Stimulated activated CD8-positive, alpha-beta memory T cell treated with anti-CD3 and anti-CD28 coated beads, Interleukin-2, amount 100 ng/mL, for 48 hours (primary cell): ENCODE measurements around the gene HIF1AN.

Experiments
- DNase-seq, 2 donors: peaks; one replicate each; pipeline ENCODE4 v3.0.0-alpha.2; 2020; ENCODE audit warnings: low read depth in 2 of 2

The HIF1AN gene

DNA sequence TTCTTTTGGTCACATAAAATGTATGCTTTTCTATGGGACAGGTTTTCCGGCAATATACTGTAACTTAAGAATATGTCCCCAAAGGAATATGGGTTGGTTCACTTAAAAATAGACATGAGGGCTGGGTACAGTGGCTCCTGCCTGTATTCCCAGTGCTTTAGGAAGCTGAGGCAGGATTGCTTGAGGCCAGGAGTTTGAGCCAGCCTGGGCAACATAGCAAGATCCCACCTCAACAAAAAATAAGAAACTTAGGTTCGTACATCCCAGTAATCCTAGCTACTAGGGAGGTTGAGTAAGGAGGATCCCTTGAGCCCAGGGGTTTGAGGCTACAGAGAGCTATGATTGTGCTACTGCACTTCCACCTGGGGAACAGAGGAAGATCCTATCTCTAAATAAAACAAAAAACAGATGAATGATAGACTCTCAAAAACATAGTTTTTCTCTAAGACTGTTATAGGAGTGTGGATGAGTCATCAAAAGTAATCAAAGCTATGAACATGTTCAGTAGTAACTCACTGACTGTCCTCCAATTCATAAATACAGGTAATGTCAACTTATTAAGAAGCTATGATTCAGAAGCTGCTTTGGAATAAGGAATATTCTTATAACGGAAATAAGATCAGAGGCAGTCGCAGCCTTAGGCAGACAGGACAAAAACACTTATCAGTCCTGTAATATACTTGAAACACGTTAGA, 13.5 kb upstream of the HIF1AN start:
- no peak for DNase-seq

DNA sequence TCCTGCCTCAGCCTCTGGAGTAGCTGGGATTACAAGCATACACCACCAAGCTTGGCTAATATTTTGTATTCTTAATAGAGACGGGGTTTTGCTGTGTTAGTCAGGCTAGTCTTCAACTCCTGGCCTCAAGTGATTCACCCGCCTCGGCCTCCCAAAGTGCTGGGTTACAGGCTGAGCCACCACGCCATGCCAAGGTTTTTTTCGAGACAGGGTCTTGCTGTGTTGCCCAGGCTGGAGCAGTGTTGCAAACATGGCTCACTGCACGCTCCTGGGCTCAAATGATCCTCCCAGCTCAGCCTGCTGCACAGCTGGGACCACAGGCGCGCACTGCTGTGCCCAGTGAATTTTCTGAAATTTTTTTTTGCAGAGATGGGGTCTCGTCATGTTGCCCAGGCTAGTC, 12.8 kb upstream of the HIF1AN start:
- no peak for DNase-seq

DNA sequence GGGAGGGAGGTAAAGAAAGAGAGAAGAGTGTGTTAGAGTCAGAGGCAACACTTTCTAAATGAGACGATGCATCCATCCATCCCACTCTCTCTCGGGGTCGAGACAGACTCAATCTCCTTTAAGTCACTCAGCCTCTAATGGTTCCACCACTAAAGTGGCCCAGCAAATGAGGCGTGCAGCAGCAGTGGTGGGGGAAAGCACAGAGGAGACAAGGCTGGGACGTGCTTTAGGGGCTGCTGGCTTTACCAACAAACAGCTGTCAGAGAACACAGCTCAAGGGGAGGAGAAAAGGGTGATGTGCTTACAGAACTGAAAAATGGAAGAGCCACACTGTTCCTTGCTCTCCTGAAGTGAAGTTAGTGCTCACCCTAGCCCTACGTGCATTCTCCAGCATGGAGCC, 11.5 kb upstream of the HIF1AN start:
- DNase-seq, result no peak

DNA sequence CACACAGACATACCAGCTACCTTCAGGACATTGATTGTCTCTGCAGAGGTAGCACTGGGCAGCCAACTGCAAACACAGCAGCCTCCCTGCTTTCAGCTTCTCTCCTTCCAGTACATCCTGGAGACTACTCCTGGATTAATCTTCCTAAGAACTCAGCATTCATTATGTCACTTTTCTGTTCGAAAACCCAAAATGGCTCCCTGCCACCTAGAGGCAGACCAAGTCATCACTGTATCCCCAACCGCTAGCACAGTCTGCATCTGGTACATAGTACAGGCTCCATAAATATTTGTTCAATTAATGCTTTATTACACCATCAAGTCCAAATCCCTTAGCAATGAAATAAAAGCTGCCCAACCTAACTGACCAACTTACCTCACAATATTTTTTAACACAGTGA, 11.1 kb upstream of the HIF1AN start:
- no peak for DNase-seq

DNA sequence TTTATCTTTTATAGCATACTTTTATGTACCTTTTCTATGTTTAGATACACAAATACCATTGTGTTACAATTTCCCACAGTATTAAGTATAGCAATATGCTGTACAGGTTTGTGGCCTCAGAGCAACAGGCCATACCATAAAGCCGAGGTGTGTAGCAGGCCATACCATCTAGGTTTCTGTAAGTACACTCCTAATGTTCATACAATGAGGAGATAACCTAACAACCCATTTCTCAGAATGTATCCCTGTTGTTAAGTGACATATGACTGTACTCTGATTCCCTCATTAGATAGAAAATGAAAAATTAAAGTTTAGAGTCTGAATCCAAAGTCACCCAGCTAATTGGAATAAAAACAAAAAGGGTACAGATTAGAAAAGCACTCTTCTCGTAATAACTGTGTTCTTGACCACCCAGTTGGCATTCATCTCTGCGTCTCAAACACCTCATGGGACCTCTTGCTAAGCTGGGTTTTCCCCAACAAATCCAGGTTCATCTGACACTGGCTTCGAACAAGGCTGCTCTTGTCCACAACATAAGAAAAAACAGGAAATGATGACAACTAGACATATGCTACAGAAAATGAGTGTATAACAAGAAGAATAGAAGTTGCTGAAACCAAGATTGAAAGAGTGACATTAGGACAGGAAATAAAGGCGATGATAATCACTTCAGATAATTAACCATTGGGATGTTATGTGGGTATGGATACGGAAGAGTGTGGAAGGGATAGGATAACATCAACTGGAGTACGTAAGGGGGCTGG, 7.4 kb upstream of the HIF1AN start:
- DNase-seq, result no peak

DNA sequence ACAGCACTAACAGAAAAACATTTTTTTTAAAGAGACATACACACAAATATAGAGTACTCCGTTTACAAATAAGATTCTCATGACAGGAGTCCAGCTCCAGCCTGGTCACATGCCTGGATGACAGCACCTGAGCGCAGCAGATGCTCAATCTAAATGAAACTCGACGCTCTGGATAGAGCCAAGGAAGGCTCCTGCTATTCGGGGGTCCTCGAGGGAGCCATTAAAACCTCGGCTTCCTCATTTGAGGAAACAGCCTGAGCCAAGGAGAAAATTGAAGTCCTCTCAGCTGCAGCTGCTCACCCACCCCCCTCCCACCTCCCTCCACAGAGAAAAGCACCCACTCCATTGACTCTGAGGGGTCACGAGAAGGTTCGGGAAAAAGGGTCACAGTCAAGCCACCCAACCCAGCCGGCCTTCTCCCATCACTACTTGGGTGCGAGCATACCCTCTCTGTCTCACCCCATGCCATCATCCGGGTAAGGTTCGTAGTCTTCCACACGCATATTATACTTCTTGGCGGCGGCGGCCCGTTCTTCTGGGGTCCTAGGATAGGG, 6.7 kb upstream of the HIF1AN start:
- no peak for DNase-seq

DNA sequence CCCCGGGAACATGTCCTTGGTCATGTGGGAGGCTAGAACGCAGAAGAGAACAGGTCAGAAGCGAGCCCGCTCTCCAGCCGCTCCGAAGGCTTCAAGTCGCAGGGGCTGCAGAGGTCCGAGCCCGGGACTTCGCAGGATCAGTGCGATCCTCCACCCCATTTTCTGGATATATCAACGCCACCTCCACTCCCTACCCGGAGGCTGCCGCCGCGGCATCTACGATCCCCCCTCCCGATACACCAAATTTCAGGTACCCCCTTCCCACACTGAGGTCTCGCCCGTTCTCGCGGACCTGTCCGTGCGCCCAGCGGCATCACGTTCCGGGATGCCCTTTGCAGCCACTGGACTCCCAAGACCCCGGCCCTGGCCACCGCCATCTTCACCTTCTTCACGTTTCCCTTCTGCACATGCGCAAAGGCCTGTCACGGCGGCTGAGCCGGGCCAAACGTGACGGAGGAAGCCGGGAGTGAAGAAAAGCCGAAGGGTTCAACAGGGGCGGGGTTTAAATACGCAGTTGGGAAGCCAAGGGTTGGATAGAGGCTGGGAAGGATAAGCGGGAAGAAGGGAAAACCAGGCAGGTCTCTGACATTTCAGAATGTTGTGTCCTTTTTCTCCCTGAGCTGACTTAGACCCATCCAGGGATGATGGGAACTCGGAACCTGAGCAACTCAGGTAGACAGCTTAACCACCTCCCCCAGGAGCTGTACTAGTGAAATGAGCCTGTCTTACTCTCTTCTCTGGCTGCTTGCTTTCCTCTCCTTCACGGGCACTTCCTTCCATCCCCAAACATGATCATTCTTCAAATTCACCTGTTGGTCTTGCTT, 6.1 kb upstream of the HIF1AN start, which contains the start of gene NDUFB8:
Gene NDUFB8, minus strand, starts transcription at position 397 of the 824 bp plus-strand sequence. Its CDS starts 20 bp downstream, at position 377.
- DNase-seq, result peak; percentile 83 to 86

DNA sequence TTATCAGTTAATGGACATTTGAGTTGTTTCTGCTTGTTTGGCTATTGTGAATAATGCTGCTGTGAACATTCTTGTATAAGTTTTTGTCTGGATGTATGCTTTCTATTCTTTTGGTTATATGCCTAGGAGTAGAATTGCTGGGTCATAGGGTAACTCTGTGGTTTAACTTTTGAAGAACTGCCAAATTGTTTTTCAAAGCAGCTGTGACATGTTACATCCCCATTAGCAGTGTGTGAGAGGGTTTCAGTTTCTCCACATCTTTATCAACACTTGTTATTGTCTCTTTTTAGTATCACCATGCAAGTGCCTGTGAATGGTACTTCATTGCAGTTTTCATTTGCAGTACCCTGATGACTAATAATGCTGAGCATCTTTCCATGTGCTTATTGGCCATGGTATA, 4.0 kb upstream of the HIF1AN start:
- no peak for DNase-seq

DNA sequence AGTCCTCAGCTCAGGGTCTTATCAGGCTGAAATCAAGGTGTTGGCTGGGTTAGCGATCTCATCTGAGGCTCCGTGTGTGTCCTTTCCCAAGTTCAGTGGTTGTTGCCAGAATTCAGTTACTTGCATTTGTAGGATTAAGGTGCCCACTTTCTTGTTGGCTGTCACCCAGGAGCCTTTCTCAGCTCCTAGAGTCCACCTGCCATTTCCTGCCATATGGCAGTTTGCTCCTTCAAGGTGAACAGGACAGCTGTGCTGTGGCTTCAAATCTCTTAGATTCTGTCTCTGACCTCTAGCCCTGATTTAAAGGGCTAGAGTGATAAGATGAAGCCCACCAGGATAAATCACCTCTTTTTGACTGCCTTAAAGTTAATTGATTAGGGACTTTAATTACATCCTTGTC, 1.0 kb upstream of the HIF1AN start:
- DNase-seq, result no peak

DNA sequence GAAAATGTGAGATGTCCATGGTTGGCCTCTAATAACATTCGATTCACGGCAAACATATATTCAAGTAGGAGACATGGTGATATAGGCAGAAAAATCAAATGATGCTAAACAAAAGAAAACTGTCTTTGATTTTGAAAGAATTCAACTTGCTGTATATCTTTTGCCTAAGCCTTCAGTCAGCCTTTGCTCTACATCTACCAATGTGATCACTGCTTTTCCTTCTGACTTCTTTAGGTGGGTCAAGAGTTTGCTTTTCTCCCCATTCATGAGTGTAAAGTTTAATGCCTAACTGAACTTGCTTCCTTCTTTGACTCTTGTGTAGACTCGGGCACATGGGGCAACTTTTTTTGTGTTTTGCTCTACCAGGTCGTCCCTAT, 417 bp upstream of the HIF1AN start:
- no peak for DNase-seq

DNA sequence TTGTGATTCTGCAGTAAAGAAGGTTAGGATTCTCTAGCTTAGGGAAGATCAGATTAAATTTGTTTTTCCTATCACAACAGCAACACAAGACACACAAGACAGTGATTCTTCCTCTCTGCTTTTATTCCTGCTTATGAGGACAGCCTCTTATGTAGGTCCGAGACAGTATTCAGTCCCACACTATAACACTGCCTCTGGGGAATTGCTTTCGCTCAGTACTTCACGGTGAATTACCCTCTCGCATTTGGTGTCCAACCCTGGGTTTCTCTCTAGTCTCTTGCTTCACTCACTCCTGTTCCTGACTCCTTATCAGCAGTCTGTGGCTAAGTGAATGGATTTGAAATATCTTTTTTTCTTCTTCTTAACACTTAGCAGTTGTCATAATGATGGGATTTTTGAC, 1.7 kb downstream of the HIF1AN start:
- DNase-seq, result no peak

DNA sequence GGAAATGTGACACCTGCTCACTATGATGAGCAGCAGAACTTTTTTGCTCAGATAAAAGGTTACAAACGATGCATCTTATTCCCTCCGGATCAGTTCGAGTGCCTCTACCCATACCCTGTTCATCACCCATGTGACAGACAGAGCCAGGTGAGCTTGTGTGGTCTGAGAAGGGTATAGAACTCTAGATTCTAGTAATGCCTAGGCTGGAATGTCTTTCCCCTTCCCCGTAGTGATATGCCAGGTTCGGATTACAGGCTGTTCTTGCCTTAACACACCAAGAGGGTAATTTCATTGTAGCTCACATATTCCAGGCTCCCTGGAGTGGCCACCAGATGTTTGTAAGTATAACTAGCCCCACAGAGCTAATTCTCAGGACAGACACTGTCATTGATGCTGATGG, 9.2 kb downstream of the HIF1AN start:
- DNase-seq, result no peak

DNA sequence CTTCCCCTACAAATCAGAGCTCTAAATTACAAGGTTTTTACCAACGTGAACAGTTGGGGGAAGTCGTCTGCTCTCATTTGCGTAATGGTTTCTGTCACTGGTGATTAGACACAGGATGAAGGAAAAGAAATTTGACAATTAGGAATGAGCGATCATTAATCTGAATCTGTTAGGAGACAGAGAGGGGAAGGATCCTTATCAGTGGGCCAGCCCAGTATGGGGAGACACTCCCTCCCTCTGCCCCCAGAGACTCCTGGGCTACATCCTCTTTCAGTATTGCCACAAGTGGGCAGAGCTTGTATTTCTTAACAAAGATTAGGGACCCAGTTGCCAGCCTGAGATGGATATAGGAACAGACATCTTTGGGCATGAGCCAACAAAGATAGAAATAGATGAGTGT, 15.5 kb downstream of the HIF1AN start:
- no peak for DNase-seq

DNA sequence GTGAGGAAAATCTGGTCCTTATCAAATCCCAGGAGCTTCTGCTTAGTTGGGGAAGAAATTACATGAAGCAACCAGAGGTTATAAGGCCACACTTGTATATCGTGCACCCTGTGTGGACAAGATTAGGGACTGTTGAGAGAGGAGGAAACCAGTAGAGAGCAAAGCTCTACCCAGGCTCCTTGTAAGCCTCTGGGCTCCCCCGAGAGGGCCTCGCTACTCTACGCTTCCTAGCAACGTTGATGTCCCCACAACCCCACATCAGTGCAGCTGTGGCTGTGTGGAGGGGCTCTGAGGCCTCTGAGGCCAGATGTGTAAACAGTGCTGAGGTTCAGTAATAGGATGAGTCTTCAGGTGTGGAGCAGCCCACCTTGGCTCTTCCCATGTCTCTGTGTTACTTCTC, 16.0 kb downstream of the HIF1AN start:
- no peak for DNase-seq

DNA sequence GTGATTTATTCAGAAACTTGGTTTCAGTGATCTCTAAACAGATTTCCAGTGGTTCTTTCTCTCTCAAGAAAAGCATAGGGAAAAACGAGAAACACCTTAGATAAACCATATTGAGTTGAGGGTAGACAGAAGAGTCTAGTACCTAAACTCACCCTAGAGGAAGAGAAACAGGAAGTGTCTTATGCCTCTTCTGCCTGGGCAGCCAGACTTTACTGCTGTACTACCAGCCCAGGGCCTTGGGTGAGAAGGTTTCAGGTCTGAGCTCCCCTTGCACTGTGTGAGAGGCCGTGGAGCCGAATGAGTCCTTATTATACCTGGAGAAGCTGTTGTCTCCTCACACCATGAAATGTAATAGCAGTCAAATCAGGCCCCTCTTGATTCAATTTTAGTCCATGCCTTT, 18.2 kb downstream of the HIF1AN start:
- DNase-seq, result no peak

DNA sequence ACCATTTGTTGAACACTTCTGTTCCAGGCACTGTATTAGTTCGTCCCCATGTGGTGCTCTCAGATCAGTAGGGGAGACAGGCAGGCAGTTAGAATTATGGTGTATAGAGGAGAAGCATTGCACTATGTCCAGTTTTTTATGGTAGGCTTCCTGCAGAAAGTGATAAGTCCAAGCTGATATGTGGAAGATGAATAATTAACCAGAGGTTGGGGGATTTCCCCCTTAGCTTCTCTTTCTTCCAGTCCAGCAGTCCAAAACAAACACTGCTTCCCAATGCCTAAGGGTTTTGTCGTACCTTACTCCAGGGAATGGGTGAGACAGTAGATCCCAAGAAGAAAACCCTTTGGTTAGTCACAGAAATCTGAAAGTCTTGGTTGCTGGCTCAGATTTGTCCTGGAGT, 19.2 kb downstream of the HIF1AN start:
- no peak for DNase-seq

DNA sequence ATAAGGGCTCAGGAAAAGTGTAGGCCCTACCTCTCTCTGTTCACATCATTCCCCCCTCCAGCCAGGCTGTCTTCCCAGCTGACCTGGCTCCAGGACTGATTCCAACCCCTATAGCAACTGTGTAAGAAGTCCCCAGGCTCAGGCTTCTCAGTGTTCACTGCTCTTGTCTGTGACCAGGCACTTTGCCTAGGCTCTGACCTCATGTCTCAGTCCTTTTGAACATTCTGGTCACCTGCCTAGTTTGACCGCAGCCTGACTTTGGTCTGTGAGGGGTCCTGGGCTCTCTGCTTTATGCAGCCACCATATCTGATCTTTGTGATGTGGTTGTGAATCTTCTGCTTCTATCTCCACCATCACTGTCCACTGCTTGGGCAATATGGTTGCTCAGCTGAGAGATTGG, 24.5 kb downstream of the HIF1AN start:
- DNase-seq, result no peak

DNA sequence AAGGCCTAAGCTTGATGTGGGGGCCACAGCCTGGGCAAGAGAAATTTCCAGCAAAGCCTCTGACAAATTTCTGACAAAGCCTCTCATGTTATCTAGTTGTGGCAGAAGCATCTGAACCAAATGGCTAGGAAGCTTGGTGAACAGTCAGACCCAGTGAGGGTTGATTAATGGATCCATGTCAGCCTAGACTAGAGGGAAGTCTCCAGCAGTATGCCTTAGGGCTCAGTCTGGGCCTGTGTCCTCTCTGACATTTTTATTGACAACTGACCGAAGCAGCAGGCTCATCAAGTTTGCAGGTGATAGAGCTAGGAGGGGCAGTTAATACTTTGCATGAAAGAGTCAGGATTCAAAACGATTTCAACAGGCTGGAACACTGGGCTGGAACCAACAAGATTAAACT, 25.3 kb downstream of the HIF1AN start:
- DNase-seq, result no peak

DNA sequence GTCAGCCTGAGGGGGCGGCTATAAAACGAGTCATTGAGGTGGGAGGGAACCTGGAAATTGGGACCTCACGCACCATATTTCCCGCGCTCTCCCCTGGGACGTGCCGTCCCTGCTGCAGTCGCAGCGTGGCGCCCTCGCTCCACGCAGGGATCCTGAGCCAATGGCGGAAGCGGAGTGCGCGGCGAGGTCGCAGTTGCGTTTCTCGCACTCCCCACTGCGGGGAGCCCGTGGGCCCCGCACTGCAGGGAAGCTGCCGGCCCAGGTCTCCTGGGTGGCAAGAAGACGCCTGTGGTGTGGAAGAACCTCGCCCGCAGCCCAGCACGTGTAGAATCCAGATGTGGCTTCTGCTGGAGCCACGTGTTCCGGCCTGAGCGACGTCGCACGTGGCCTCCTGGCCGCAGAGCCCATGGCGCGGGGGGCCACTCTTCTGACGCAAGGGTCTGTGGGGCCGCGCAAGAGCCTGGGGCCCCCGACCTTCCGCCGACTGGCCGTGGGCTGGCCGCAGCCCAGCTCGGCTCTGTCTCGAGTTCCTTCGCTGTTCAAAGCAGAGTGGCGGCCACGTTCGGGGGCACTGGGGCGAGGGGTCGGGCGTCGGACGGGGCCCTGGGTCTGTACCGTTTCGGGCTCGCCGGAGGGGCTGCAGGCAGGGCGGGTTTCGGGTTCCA, 26.4 kb downstream of the HIF1AN start:
- peak; percentile 63 to 71 for DNase-seq

DNA sequence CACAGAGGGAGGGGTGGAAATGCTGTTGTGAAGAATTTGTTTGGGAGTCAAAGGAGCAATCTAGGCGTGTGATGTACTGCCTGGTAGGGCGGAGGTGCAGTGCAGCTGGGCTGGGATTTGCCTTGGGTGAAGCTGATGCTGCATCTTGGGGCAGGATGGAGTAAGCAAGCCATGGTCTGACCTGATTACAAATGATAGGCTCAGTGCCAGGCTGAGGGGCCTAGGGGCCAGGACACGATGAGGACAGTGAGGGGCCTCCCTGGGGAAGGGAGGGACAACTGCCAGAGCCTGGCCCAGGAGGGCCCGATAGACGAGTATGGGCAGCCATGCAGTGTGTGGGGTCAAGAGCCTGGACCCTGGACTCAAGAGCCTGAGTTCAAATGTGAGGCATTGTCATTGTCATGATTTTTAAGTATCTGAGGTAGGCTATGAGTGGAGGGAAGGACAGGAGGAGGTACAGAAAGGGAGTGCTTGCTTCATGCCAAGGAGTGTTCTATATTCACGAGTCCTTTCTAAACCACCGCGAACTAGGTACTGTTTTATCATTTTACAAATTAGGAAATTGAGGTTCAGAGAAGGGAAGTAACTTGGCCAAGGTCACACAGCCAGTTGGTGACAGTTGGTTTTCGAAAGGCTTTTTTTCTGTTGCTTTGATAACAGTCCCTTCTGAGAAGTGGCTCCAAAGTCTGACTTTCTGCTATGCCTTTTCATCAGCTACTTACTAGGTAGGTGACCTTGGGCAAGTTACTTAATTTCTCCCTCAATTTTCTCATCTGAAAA, 29.7 kb downstream of the HIF1AN start:
- DNase-seq, result no peak

DNA sequence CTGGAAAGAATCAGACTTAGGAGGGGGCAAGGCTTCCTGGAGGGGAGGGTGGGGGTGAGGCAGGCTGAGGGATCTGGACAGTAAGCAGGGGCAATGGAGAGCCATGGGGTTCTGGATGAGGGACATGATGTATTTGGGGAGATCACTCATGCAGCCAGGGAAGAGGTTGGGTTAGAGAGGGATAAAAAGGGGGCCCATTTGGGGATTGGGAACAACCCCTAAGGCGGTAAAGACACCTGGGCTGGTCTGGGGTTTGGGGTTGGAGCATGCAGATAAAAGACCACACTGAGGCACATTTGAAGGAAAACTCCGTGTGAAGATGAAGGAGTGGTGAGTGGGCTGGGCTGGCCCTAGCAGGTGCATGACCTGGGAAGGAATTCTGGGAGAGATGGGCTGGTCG, 30.8 kb downstream of the HIF1AN start:
- no peak for DNase-seq
